PFSK-1 (cell line): ENCODE results near the gene NDEL1.

ENCODE experiments used
- POLR2AphosphoS5 ChIP-seq: IDR thresholded peaks from 2 replicates; pipeline ENCODE4 v1.6.1; 2012; ENCODE audit warnings: low read depth, mild to moderate bottlenecking, control low read depth, low read length, moderate library complexity
- REST ChIP-seq, 2 experiments: IDR thresholded peaks; 2 replicates each; pipeline versions ENCODE4 v1.6.1 to v1.8.0; 2011 to 2012; ENCODE audit warnings: low read depth in 2 of 2, low read length in 2 of 2, control low read depth in 1 of 2, inconsistent platforms in 1 of 2, mild to moderate bottlenecking in 1 of 2, moderate library complexity in 1 of 2; ENCODE audit not compliant: insufficient read depth in 1 of 2
- SIN3A ChIP-seq: IDR thresholded peaks from 2 replicates; pipeline ENCODE4 v1.6.1; 2012; ENCODE audit warnings: mild to moderate bottlenecking, low read length, moderate library complexity, borderline replicate concordance; ENCODE audit not compliant: insufficient read depth
- TAF1 ChIP-seq: IDR thresholded peaks from 2 replicates; pipeline ENCODE4 v1.6.1; 2012; ENCODE audit warnings: low read length, control low read depth, borderline replicate concordance; ENCODE audit not compliant: insufficient read depth

- TF ChIP-seq TAF1: no peak
- TF ChIP-seq POLR2AphosphoS5: no peak
- TF ChIP-seq REST (IDR thresholded peaks at IDR 0.05; ENCODE audit: insufficient read depth in 1 of 2, low read depth in 2 of 2, low read length in 2 of 2): no peak
- no peak for TF ChIP-seq SIN3A
Measured at GRCh38 chr17:8474826-8475225, 39.1 kb downstream of the NDEL1 start.
